IPS DF 4.7 (cell line): ENCODE results near the gene ZNF618.
"Not testable (repeated sequence)": the region's sequence is repeated elsewhere in the genome, so short reads cannot be mapped to it uniquely, and the experiment has no call there.

Experiments used
- DNase-seq: peaks from one replicate; pipeline ENCODE4 v3.0.0-alpha.2; 2013; ENCODE audit warnings: low spot score; ENCODE audit errors: extremely low read depth

The ZNF618 gene

DNA sequence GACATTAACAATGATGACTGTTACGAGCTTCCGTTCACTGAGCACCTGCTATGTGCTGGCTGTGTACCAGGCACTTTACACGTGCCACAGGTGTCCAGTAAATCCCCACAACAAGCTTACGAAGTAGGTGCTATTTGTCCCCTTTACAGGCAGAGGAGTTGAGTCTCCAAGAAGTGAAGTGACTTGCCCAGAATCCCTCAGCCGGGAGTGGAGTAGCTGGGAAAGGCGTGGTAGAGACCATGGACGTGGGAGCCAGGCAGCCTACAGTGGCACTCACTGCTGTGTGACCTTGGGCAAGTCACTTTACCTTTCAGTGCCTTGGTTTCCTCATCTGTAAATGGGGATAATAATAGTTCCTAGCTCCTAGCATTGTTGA is 202.7 kb downstream of the ZNF618 start:
- DNase-seq: no peak

DNA sequence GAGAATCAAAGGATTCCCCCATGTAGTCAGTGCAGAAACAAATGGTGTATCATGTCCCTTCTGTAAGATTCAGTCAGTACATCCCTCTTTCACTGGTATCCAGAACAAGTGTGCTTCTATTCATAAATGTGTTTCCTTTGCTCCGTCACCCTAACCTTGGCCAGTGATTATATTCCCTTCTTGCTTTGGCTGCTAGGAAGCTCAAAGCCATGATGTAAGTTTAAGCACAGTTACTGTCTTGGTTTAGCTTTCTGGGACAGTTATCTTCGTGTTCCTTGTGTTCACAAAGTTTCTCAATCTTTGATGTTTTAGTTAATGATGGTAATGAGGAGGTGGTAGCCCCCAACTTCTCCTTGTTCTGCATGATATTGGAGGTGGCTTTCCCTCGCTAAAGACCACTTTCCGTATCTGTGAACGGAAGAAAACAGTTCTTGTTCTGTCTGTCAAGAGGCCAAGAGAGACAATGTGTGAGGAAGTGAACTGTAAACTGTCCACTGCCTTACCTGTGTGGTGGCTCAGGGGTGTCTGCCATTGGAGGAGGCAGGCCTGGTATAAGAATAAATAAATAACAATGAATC is 204.2 kb downstream of the ZNF618 start:
- DNase-seq: no peak

DNA sequence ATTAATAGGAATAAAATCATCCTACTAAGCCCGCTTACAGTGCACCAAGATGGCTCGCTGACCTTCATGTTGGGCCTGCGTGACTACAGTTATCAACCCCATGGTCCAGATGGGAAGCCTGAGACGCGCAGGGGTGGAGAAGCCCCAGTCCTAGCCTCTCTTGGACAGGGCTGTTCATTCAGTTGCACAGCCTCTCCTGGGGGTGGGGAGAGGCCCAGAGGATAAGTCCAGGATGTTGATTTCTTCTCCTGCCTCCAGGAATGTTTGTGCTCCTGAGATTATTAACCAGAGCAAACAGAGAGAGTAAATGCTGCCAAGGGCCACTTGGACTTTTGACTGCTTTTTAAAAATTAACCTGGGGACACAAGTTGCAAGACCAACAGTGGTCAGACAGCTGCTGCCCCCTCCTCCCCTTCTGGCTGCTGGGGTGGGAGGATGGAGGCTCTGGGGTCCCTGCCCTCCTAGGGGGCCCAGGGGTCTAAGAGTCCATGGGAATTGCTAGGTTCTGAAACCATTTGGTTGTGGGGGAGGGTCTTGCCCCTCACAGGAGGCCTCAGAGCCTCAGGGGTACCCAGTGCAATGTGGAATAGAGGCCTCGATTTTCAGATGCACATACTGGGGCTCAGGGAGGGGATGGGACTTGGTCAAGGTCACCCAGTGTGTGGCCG is 204.8 kb downstream of the ZNF618 start:
- no peak for DNase-seq

DNA sequence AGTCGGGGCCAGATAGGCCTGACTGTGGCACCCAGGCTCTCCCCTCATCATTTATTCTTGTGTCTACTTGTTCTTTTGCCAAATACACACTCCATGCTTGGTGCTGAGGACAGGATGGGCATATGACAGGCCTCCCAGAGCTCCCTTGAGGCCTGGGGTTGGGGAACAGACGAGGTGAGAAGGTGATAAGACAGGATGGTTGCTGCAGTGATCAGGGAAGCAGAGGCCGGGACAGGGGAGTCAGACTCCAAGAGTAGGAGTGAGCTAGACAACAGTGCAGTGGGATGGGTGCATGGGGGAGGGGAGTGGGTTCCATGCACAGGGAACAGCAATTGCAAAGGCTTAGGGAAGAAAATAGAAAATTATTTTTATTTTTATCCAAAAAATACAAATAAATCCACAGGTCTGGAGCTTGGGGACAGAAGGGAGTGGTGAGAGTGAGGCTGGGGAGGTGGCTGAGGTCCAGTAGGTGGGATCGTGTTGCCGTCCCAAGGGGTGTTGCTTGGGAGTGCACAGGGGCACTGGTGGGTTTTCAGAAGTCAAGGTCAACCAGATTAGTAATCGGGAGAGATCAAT is 205.4 kb downstream of the ZNF618 start:
- DNase-seq: no peak

DNA sequence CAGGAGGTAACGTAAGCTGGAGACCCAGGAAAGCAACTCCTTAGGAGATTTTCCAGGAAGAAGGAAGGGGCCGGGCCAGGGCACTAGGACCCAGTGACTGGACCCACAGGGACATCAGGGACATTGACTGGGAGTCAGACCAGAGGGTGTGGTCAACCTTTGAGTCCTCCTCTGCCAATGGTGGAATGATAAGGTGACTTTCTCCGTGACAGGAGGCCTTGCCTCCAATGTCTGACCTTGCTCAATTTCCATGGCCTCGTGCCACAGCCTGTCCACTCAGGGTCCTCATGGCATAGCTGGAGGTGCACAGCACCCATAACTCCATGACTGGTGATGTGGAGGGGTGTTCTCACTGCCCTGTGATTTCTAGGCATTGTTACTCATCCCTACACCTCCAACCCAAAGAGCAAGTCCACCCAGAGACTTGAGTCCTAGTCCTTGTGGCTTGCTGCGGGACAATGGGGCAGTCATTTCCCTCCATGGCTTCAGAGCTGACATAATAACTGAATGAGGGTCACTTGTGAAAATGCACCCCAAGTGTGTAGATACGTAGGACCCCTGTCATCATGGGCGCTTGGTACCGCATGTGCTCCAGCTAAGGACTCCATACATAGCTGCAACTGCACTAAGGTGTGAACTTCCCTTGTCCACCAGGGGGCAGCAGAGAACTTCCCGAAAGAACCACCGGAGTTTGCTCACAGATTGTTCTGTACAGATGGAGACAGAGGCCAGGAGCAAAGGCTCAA is 206.1 kb downstream of the ZNF618 start:
- DNase-seq: peak; percentile 82

DNA sequence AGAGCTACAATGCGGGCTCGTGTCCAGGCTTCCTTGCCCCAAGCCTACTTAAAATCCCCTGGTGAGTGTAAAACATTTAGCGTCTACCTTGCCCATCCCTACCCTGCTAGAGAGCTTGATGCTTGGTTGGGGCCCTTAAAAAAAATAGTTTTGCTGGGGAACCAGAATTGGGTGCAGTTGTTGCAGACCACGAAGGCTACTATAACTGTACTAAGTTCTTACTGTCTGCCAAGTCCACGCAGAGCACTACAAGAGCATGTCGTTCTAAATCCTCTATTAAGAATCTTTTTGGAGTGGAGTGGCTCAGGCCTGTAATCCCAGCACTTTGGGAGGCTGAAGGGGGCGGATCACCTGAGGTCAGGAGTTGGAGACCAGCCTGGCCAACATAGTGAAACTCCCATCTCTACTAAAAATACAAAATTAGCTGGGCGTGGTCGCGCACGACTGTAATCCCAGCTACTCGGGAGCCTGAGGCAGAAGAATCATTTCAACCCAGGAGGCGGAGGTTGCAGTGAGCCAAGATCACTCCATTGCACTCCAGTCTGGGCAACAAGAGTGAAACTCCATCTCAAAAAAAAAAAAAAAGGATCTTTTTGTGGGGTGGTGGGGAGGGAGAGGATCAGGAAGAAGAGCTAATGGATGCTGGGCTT is 206.8 kb downstream of the ZNF618 start:
- not testable (repeated sequence) for DNase-seq

DNA sequence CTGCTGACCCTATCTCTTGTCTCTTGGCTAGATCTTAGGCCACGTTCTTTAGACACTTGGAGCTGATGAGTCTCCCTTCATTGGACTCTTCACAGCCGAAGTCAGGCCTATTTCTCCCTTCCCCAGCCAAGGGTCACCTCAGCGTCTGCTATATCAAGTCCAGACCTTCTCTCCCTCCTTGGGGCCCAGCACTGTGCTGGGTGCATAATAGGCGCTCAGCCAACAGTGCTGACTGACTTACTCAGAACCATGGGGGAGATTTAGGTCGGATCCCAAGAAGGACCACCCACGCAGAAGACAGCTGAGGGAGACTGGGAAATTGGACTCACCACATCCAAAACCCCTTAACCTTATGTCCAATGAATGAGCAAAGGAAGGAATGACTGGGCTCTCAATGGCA is 207.6 kb downstream of the ZNF618 start:
- DNase-seq: no peak

DNA sequence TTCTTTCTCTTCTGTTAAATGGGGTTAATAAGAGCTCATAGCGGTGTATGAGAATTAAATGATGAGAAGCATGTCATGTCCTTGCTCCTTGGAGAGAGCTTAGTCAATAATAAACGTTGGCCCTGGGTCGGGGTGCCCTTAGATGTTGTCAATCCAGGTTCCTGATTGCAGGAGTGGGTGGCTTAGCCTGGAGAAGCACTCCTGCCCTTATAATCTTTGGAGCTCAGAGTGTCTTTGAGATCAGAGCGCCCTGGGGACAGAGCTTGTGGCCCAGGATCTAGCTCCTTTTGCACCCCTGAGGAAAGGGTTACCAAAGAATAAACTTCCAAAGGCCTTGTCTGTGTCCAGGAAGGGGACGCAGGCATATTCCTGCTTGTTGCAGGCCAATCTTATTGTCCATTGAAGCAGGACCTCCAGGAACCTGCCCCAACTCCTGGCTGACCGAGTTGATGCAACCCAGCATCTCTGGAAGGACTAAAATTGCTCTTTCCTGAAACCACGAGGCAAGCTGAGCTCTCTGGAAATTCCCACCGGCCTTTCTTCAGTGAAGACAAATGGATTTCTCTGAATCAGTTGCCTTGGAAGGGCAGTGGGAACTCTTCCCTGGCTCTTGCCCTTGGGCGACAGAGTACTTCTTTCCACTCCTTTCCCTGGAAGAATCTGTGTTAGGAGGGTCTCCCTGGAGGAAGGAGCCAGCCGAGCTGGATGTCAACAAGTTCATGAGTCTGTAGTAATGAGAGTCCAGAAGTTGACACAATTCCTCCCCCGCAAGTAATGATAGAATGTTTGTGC is 208.4 kb downstream of the ZNF618 start:
- no peak for DNase-seq

DNA sequence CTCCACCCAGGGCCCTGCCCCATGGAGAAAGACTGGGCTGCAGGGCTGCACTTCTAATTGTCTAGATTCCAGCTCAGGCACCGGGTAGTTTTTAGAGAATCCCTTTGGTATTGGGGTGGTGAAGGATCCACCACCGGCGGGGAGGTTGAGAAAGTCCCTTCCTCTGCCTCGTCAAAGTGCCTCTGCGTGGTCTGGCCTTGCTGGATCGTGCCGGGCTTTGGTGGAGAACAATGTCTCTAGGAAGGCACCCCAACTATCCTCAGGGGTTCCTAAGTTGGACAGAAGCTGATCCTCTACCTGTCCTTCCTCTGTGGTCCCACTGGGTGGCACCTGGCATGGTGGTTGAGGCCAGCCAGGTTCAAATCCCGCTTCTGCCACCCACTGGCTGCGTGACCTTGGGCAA is 209.3 kb downstream of the ZNF618 start:
- no peak for DNase-seq

DNA sequence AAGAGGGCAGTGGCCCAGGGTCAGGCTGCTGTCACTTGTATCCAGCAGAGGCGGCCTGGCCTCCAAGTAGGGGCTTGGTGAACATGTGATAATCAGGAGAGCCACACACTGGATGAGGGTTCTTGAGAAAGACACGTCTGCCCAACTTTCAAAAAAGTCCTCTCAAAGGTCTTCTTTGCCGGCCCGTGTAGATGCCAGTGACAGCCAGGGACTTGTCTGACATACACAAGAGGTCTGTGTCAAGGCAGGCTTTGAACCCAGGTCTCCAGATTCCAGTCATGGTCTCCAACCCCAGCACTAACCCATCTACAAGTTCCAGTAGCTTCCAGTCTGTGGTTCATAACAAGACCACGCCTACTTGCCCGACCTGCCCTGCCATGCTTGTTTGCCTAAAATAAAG is 209.9 kb downstream of the ZNF618 start:
- DNase-seq: no peak

DNA sequence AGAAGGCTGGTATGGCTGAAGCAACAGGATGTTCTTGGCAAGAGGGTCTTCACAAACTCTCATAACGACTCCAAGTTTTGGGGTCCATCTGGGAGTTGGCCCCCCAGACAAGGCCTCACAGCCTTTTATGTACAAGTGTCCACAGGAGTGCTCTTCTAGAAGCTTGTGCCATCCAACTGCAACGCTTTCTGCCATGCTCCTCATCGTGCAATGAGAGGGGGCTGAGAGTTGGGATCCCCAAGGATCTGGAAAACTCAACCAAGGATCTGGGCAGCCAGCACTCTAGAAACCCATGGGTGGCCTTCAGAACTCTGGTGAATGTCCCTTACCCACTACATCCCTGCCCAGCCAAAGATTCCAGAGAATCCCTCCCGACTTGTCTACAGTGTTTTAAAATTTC is 210.5 kb downstream of the ZNF618 start:
- DNase-seq: no peak

DNA sequence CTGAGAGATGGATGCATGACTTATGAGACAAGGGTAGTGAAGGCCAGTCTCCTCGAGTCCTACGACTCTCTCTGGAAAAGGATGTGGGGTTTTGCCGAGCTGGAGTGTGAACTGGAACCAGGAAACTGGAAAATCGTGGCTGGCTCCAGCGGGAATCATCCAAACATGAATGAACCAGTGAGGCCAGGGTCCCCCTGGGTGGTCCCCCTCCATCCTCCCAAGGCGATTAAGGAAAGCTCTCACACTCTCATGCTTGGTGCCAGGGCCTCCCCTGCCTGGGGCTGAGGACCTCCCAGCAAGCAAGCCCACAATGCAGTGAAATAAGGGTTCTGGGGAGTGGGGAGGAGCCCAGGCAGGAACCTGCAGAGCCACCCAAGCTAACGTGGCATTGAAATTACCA is 211.6 kb downstream of the ZNF618 start:
- DNase-seq: no peak

DNA sequence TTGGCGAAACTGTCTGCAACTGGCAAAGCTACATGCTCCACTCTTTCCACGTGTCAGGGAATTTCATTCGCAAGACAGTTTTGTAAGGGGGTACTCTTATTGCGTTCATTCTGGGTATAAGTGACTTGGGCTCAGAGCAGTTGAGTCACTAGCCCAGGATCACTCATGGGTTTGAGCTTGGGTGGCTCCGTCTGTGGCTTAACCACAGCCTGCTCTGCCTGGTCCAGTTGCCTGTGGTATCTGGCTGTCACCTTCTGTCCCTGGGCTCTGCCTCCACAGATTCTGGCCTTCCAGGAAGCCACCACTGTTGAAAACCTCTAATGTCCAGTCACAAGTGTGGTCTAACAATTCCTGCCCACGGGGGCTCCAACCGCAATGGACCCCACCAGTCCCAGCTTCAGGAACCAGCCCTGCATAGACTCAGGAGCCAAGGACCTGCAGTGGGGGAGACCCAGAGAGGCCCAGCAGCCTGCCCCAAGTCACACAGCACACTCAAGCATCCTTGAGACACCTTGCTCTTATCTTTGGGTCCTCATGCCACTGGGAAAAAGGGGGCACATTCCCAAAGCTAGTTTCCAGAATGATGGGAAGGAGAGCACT is 212.6 kb downstream of the ZNF618 start:
- no peak for DNase-seq

DNA sequence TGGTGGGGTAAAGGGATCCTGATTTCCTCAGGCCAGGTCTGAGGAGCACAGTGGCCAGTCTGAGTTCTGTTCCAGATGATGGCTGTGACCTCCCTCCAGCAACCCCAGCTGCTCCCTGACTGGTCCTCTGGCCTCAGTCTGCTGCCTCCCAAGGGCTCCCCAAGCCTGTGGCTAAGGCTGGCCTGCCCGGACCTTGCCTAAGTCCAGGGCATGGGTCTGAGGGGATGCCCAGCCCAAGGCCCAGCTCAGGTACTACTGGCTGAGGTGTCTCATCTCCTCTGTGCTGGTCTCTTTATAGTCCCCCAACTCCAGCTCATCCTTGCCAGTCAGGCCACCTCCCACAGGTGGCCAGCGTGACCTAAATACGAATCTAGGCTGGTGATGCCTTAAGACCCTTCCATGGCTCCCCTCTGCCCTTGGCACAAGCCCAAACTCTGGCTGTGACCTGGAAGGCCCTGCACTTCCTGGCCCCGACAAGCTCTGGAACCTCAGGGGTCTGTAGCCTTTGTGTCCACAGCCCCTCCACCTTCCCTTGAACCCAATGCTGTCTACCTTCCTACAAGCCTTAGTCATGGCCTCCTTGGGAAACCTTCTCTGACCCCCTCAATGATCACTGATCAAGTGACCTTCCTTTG is 213.2 kb downstream of the ZNF618 start:
- no peak for DNase-seq

DNA sequence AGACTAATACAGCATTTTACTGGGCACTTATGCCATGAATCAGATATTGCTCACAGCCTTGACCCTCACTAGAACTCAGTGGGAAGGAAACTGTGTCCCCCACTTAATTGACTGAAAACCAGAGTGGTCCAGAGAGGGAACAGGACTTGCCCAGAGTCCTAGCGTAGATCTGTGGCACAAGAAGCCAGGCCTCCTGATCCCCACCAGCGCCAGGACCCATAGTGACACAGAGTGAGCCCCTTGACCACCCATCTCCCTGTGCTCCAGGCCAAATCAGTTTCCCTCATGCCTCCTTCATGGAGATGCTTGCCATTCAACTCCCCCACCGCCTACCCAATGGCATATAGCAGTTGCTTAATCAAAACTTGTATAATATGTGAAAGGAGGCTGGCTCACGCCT is 214.7 kb downstream of the ZNF618 start:
- DNase-seq: no peak

DNA sequence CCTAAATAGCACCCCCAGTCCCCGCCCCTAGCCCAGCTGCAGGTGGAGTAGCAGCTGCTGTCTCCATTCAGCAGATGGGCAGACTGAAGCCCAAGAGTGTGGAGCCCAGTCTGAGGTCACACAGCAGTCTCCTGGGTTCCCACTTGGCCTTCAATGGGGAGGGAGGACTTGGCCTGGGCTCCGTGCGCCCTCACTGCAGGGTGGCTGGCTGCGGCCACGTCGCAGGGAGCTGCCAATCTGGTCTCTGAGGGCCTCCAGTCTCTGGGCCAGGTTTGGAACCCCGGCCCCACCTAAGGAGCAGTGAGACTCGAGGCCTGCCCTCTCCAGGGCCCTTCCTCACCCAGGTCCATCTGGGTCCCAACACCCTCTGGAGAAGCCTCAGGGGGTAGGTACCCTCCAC is 215.6 kb downstream of the ZNF618 start:
- DNase-seq: no peak

DNA sequence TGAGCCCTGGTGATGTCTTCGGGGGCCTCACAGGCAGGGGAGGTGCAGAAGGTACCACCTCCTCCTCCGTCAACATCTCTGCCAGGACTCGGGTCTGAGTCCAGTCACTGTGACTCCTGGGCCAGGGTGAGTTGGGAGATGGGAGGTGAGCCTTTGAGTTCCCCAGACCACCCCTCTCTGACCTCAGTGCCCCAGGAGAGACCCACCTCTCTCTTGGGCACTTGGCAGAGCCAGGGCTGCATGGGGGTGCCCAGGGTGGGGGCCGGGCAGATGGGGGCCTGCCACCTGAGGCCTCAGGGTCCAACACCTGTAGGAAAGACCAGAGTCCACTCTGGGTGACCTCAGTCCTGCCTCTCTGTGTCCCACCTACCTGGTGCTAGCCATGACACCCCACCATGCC is 216.2 kb downstream of the ZNF618 start:
- DNase-seq: no peak

DNA sequence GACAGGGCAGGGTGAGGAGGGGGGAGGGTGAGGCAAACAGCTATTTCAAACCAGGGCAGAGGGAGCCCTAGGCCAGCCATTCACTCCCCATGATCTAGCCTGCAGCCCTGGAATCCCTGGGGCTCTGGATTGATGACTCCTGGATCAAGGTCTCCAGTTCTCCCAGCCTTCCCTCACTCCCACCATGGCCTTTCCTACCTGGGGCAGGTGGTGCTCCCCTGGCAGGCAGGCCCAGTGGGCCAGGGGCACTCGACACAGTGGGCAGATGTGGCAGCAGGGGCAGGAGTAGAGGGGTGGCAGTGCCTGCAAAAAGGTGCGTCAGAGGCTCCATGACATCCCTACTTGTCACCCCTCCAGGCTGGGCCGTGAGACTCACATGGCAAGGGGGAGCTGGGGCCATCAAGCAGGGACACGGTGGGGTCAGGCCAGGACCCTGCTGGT is 216.9 kb downstream of the ZNF618 start:
- DNase-seq: no peak

DNA sequence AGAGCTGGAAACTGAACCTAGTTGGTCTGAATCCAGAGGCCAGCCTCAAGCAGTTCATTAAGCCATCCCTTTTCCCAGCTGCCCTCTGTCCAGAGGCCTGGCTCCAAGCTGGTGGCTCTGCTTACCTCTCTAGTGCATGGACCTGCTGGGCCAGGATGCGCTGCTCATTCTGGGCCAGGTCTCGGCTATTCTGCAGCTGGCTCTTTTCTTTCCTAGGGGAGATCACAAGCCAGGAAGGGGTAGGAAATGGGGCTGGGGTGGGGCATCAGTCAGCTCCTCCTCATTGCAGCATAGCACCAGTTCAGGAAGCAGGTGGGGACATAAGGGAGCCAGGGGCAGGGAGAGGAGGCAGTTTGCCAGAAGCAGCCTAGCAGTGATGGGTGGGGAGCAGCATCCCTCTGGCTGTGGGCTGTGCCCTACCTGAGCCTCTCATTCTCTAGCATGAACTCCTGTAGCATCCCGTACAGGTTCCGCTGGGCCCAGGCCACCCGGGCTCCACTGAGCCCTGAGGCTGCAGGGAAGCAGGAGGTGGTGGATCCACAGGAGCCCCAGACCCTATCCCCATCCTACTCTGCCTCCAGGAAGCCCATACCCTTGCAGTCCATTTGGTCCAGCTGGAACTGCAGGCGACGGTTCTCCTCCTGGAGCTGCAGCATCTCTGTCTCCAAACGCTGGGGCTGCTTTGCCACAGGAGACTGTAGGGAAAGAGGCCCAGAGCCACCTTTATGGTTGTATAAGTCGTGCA is 217.8 kb downstream of the ZNF618 start:
- no peak for DNase-seq

DNA sequence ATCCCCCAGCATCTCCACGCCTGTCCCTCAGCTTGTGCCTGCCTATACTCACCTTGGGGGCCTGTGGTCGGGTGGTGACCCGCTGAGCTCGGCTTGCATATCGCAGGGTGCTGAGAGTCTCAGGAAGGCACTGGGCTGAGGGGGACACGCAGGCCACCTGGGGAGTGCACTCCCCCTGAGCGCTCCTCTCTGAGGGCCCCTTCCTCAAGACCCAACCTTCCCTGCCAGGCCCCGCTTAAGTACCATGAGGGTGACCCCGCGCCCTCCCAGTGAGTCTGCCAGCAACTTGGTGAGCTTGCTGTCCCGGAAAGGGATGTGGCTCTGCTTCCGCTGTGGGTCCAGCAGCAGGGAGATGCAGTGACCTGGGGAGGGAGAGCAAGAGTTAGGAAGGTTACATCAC is 218.9 kb downstream of the ZNF618 start:
- DNase-seq: no peak
